ENCODE data around the gene ASB7.

GRCh38 chr15:100686021-100686724 is 83.8 kb downstream of the ASB7 start:
- no peak for TF ChIP-seq CTCF (IDR thresholded peaks at IDR 0.05 in 4 of 5, conservative IDR thresholded peaks at IDR 0.05 in 1 of 5)
- no peak for TF ChIP-seq POLR2A (IDR thresholded peaks at IDR 0.05)

All from gastrocnemius medialis (tissue), 4 donors.